Endothelial cell of umbilical vein (primary cell): ENCODE results near the gene PCDHGB2. TPM values are rescaled to one million over a fixed set of nuclear protein-coding genes. Genes with fewer than 3 reads are reported as not detected.

Source experiments
- BruUV-seq: library from RNA; stranded (reverse); fragments of 400-500 nt; replicated peaks from 2 replicates; lab custom pipeline; 2021; lab: Mats Ljungman, UMichigan
- CTCF ChIA-PET: fragments of 300-600, 350-600 bp; sonication (Branson Sonifier 250); formaldehyde crosslinking; loops from one replicate; lab custom pipeline; 2021; ENCODE audit warnings: antibody characterized with exemption, inconsistent platforms; lab: Charles Lee
- POLR2A ChIA-PET: fragments of 300-600, 350-600 bp; sonication (Branson Sonifier 250); formaldehyde crosslinking; loops from one replicate; lab custom pipeline; 2021; ENCODE audit warnings: antibody characterized with exemption, inconsistent platforms; lab: Charles Lee
- DNase-seq: peaks from one replicate; pipeline ENCODE4 v3.0.0-alpha.2; 2011; ENCODE audit warnings: low read depth, low spot score
- FAIRE-seq: peaks from 2 replicates; lab custom pipeline; 2011; peaks lifted over from hg19 to GRCh38; lab: Jason Lieb, UNC
- H2AFZ ChIP-seq: 2 replicates; pipeline ENCODE4 v1.6.0; 2012; ENCODE audit warnings: low read depth, low read length, control low read depth, inconsistent platforms
- H3K27ac ChIP-seq: 2 replicates; pipeline ENCODE4 v1.5.1; 2011; ENCODE audit warnings: low read depth, mild to moderate bottlenecking, control low read depth, low read length, moderate library complexity; ENCODE audit not compliant: insufficient read depth
- H3K27me3 ChIP-seq, 2 experiments: 2 replicates each; pipeline versions ENCODE4 v1.6.0 to v1.6.1; 2011; ENCODE audit warnings: low read length in 2 of 2, mixed read lengths in 1 of 2; ENCODE audit not compliant: control insufficient read depth in 2 of 2, insufficient read depth in 2 of 2
- H3K36me3 ChIP-seq, 2 experiments: 2 replicates in 1 of 2; 3 replicates in 1 of 2; pipeline ENCODE4 v1.5.1; 2011; ENCODE audit warnings: low read length in 2 of 2, mild to moderate bottlenecking in 1 of 2, moderate library complexity in 1 of 2; ENCODE audit not compliant: control insufficient read depth in 2 of 2, insufficient read depth in 2 of 2; ENCODE audit errors: extremely low read depth in 1 of 2
- H3K4me1 ChIP-seq: 3 replicates; pipeline ENCODE4 v1.5.1; 2011; ENCODE audit warnings: mild to moderate bottlenecking, low read length; ENCODE audit not compliant: control insufficient read depth, insufficient read depth; ENCODE audit errors: extremely low read depth
- H3K4me2 ChIP-seq: 2 replicates; pipeline ENCODE4 v1.6.1; 2011; ENCODE audit warnings: low read length, control low read depth, mixed read lengths; ENCODE audit not compliant: insufficient read depth
- H3K4me3 ChIP-seq, 3 experiments: fragments of 200-600 bp in 1 of 3; sonication (generic), shearing (Covaris generic) in 1 of 3; replicated peaks in 1 of 3; 2 replicates each; pipeline ENCODE4 v1.5.1; 2011 to 2016; ENCODE audit warnings: control low read depth in 3 of 3, low read length in 3 of 3, mild to moderate bottlenecking in 2 of 3, inconsistent platforms in 1 of 3, low read depth in 1 of 3, moderate library complexity in 1 of 3; ENCODE audit not compliant: insufficient read depth in 1 of 3
- H3K79me2 ChIP-seq: 2 replicates; pipeline ENCODE4 v1.6.0; 2012; ENCODE audit warnings: low read length, inconsistent platforms; ENCODE audit not compliant: control insufficient read depth, insufficient read depth
- H3K9ac ChIP-seq: replicated peaks from 2 replicates; pipeline ENCODE3; 2011; ENCODE audit warnings: low read length, control low read depth; ENCODE audit not compliant: insufficient read depth; ENCODE audit errors: extremely low read depth
- H3K9me1 ChIP-seq: replicated peaks from 3 replicates; pipeline ENCODE4 v1.6.0; 2011; ENCODE audit warnings: mild to moderate bottlenecking, low read length; ENCODE audit not compliant: control insufficient read depth, insufficient read depth; ENCODE audit errors: extremely low read depth
- H3K9me3 ChIP-seq: replicated peaks from 2 replicates; pipeline ENCODE4 v1.5.1; 2012; ENCODE audit warnings: low read length, inconsistent platforms; ENCODE audit not compliant: control insufficient read depth, insufficient read depth
- H4K20me1 ChIP-seq: replicated peaks from 2 replicates; pipeline ENCODE3; 2011; ENCODE audit warnings: mild to moderate bottlenecking, low read length; ENCODE audit not compliant: control insufficient read depth, insufficient read depth; ENCODE audit errors: extremely low read depth
- EZH2 ChIP-seq: IDR thresholded peaks from 2 replicates; pipeline ENCODE4 v1.6.1; 2012; ENCODE audit warnings: borderline replicate concordance, low read depth, mild to moderate bottlenecking, moderate library complexity, low read length, inconsistent platforms; ENCODE audit not compliant: severe bottlenecking
- FOS ChIP-seq: IDR thresholded peaks from 2 replicates; pipeline ENCODE4 v1.6.1; 2011; ENCODE audit warnings: mild to moderate bottlenecking, low read length, moderate library complexity, borderline replicate concordance; ENCODE audit not compliant: insufficient read depth
- GATA2 ChIP-seq: IDR thresholded peaks from 2 replicates; pipeline ENCODE4 v1.7.0; 2011; ENCODE audit warnings: low read depth, mild to moderate bottlenecking, moderate library complexity, mixed read lengths, low read length; ENCODE audit not compliant: insufficient read length, insufficient read depth
- JUN ChIP-seq: IDR thresholded peaks from 2 replicates; pipeline ENCODE4 v1.6.1; 2011; ENCODE audit warnings: borderline replicate concordance, low read depth; ENCODE audit not compliant: insufficient read length, insufficient read depth
- MAX ChIP-seq: IDR thresholded peaks from 2 replicates; pipeline ENCODE4 v1.6.1; 2011; ENCODE audit not compliant: insufficient read depth, insufficient read length
- MYC ChIP-seq: IDR thresholded peaks from one replicate; pipeline ENCODE4 v1.6.1; 2011; ENCODE audit warnings: mild to moderate bottlenecking, low read depth, low read length
- POLR2AphosphoS5 ChIP-seq: IDR thresholded peaks from 2 replicates; pipeline ENCODE4 v1.6.1; 2012; ENCODE audit warnings: low read depth, mild to moderate bottlenecking, control low read depth, low read length, moderate library complexity; ENCODE audit not compliant: insufficient read depth
- dilution Hi-C: fragments of 300-500 bp; cut with MboI; formaldehyde crosslinking; loops from one replicate; pipeline ENCODE4 v1.15.0; 2019; ENCODE audit warnings: low sequenced_read_pairs; ENCODE audit not compliant: extremely low pct_ligation_motif_present
- intact Hi-C: fragments of 100-400 bp; cut with micrococcal nuclease; formaldehyde crosslinking; loops from one replicate; pipeline ENCODE4 v1.10.0; 2022
- polyA plus RNA-seq, 4 experiments: library from polyadenylated mRNA; depleted of rRNA in 3 of 4; stranded (reverse) in 3 of 4; unstranded in 1 of 4; fragments of >200 nt; gene quantifications; 2 replicates each; pipeline versions ENCODE4 v1.2.1 to v1.2.3, GENCODE V29; 2011 to 2012; ENCODE audit warnings: missing spikeins in 1 of 4
- total RNA-seq: library from RNA; stranded (reverse); gene quantifications from 2 replicates; pipeline ENCODE4 v1.2.3, GENCODE V29; 2021
- TF ChIP-seq, protein P1 (sequence below), 2 donors: IDR thresholded peaks; 1 replicate in 1 of 2; 2 replicates in 1 of 2; pipeline ENCODE4 v1.5.1; 2011; ENCODE audit warnings: low read length in 2 of 2, mild to moderate bottlenecking in 2 of 2, moderate library complexity in 2 of 2, control low read depth in 1 of 2, inconsistent platforms in 1 of 2, low read depth in 1 of 2; ENCODE audit not compliant: insufficient read depth in 1 of 2; ENCODE audit errors: extremely low read depth in 1 of 2

PCDHGB2 gene
- total and polyA plus RNA-seq, 2 donors (not counting 3 experiments of a cell fraction or from before 2014, with no cell fraction given): 1.1 to 2.9 TPM

- DNase-seq (no peak), FAIRE-seq (no peak)
- H3K9me1 ChIP-seq: no peaks in the 10 kb centered on the region
- ChIA-PET CTCF (interaction anchor here (0.9 to 2.0 kb wide), 3 partner anchors 10 to 164 kb away, joined by 3 to 6 read pairs (median 5); partner anchors contain the start of gene PCDHGA11), POLR2A (no interaction called here)
- no TSS peak for BruUV-seq
- H3K79me2 ChIP-seq: no peaks in the 10 kb centered on the region
- H3K9ac ChIP-seq: no peak overlapping the region
- intact Hi-C loops (no loop called here), dilution Hi-C loops (no loop called here)
- TF ChIP-seq JUN (no peak), EZH2 (peak; percentile 41), GATA2 (no peak), MAX (no peak), POLR2AphosphoS5 (no peak), MYC (no peak), FOS (no peak)
- TF ChIP-seq, protein P1, sequence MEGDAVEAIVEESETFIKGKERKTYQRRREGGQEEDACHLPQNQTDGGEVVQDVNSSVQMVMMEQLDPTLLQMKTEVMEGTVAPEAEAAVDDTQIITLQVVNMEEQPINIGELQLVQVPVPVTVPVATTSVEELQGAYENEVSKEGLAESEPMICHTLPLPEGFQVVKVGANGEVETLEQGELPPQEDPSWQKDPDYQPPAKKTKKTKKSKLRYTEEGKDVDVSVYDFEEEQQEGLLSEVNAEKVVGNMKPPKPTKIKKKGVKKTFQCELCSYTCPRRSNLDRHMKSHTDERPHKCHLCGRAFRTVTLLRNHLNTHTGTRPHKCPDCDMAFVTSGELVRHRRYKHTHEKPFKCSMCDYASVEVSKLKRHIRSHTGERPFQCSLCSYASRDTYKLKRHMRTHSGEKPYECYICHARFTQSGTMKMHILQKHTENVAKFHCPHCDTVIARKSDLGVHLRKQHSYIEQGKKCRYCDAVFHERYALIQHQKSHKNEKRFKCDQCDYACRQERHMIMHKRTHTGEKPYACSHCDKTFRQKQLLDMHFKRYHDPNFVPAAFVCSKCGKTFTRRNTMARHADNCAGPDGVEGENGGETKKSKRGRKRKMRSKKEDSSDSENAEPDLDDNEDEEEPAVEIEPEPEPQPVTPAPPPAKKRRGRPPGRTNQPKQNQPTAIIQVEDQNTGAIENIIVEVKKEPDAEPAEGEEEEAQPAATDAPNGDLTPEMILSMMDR (IDR thresholded peaks at IDR 0.05; ENCODE audit: extremely low read depth in 1 of 2, insufficient read depth in 1 of 2, low read depth in 1 of 2, low read length in 2 of 2): no peak
- no peak overlapping the region for H3K4me2 ChIP-seq
- H3K9me3 ChIP-seq: no peaks in the 10 kb centered on the region
- H3K27ac ChIP-seq: no peak overlapping the region
- H2AFZ ChIP-seq: no peak overlapping the region
- H3K4me3 ChIP-seq: no peak overlapping the region
- H3K27me3 ChIP-seq: peaks cover 38 to 72% of the 10 kb centered on the region in 2 experiments
- no peaks in the 10 kb centered on the region for H3K36me3 ChIP-seq
- H3K4me1 ChIP-seq: peaks cover 2% of the 10 kb centered on the region
- no peaks in the 10 kb centered on the region for H4K20me1 ChIP-seq
Measured at GRCh38 chr5:141399555-141400258, 39.9 kb downstream of the PCDHGB2 start.
